GM12864 (cell line): ENCODE results near the gene ANKS1A.

Source experiments
- DNase-seq: peaks from one replicate; pipeline ENCODE4 v3.0.0-alpha.2; 2011; ENCODE audit warnings: low read depth
- H3K4me3 ChIP-seq: 2 replicates; pipeline ENCODE4 v1.5.1; 2011; ENCODE audit warnings: mild to moderate bottlenecking, low read depth, low read length, control low read depth
- CTCF ChIP-seq: IDR thresholded peaks from 2 replicates; pipeline ENCODE4 v1.5.1; 2011; ENCODE audit warnings: low read depth, mild to moderate bottlenecking, moderate library complexity, low read length, control low read depth, inconsistent platforms; ENCODE audit errors: missing control alignments

The ANKS1A gene

GRCh38 chr6:34911822-34912221, 22.8 kb downstream of the ANKS1A start:
- DNase-seq: no peak
- TF ChIP-seq CTCF: no peak
- H3K4me3 ChIP-seq: no peak overlapping the region

DNA sequence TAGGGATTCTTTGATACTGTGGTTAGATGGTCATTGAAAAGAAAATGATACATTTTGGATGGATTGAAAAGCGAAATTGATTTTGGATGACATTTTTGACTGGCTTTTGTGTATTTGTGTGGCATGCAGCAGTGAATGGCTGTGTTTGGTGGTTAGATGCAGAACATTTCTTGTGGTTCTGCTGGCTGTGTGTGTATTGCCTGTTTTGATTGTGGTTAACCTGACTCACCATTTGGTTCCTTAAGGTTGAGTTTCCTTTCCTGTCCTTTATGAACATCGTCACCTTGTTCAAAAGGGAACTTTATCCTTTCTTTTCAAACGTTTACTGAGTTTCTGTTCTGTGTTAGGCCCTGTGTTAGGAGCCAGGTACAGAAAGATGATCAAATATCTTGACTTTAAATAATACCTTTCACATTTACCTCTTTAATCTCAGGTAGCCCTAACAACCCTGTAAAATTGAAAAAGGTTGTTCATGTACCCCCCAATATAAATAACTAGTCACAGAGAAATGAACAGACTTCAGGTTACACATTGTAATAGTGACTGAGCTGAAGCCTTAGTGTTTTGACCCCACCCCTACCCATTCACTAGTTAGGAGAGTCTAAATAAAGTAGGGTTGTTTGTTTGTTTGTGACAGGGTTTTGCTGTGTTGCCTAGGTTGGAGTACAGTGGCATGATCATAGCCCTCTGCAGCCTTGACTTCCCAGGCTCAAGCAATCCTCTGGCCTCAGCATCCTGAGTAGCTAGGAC, 23.8 kb downstream of the ANKS1A start:
- H3K4me3 ChIP-seq: no peak overlapping the region
- TF ChIP-seq CTCF: no peak
- peak; percentile 55 for DNase-seq

DNA sequence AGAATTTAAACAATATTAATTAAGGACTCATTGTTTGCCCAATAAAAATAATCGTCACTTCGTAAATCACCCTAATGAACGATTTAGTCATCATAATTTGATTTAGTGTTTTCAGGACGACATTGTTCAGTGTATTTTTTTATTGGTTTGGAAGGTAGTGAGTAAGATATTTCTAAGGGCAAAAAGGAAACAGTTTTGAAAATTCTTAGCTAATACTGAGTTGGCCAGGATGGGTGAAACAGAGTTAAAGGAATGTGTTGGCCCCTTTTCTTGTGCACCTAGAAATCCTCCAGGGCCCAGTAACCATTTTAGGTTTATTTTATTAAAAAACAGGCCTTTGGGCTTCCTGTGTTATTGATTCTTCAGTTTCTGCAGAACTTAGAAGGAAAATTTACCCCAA, 25.3 kb downstream of the ANKS1A start:
- no peak for DNase-seq
- H3K4me3 ChIP-seq: no peak overlapping the region
- no peak for TF ChIP-seq CTCF

DNA sequence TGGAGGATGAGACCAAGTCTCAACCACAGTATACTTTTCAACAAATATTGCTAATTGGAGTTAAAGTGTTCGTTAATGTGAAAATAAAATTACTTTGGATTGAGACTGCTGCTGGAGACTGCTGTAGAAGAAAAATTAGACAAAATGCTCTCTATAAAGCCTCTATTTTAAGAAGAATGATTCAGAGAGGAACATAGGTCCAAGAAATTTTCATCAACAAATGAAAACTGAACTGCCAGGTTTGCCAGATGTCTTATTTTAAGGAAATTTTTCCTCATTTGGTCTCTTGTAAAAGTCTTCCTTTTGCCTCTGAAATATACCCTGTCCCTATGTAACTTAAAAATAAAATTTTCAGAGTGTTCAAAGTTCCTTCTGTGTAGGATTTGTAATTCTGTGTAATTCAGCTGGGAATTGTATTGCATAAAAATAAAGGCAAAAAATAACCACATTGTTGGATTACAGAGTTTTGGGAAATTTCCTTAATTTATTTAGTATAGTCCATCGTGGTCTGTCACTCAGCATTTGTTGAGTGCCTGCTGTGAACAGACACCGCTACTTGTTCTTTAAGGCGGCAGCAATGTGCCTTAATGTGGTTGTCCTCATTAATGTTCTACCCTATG, 27.4 kb downstream of the ANKS1A start:
- TF ChIP-seq CTCF: no peak
- DNase-seq: no peak
- no peak overlapping the region for H3K4me3 ChIP-seq

GRCh38 chr6:34917626-34918285, 28.7 kb downstream of the ANKS1A start:
- TF ChIP-seq CTCF: no peak
- DNase-seq: no peak
- H3K4me3 ChIP-seq: no peak overlapping the region

GRCh38 chr6:34919651-34920050, 30.6 kb downstream of the ANKS1A start:
- no peak overlapping the region for H3K4me3 ChIP-seq
- DNase-seq: no peak
- TF ChIP-seq CTCF: no peak
